M059J (cell line): ENCODE data around the gene RPL27. TPM values are rescaled to one million over a fixed set of nuclear protein-coding genes. Genes with fewer than 3 reads are reported as not detected.
"Not testable (repeated sequence)": the region's sequence is repeated elsewhere in the genome, so short reads cannot be mapped to it uniquely, and the experiment has no call there.

Experiments
- DNase-seq: peaks from one replicate; pipeline ENCODE4 v3.0.0-alpha.2; 2012; ENCODE audit warnings: low read depth
- total RNA-seq: library from RNA; depleted of rRNA; stranded (reverse); fragments of >200 nt; shearing (Covaris generic); gene quantifications from 2 replicates; pipeline ENCODE4 v1.2.3, GENCODE V29; 2014

Gene RPL27
- total RNA-seq, 1 experiment from 2014 or later: 1,027 TPM

- DNase-seq: not testable (repeated sequence)
Measured at GRCh38 chr17:42993913-42994312, 4.3 kb upstream of the RPL27 start.

- DNase-seq: no peak
Measured at GRCh38 chr17:42997390-42997983, 732 bp upstream of the RPL27 start.

- DNase-seq: no peak
Measured at GRCh38 chr17:42999003-42999525, 845 bp downstream of the RPL27 start.

GRCh38 chr17:43000894-43001293 lies 2.7 kb downstream of the RPL27 start:
- not testable (repeated sequence) for DNase-seq

GRCh38 chr17:43003542-43004172 lies 5.4 kb downstream of the RPL27 start:
- DNase-seq: peak; percentile 94

GRCh38 chr17:43006639-43007551 lies 8.7 kb downstream of the RPL27 start, which contains the start of gene IFI35:
Gene IFI35, plus strand, starts transcription at chr17:43006784. Its CDS starts 164 bp downstream, at chr17:43006948.
- DNase-seq: peak; percentile 89

GRCh38 chr17:43010667-43011308 lies 12.6 kb downstream of the RPL27 start:
- peak; percentile 48 for DNase-seq

- DNase-seq: no peak
Measured at GRCh38 chr17:43011728-43012472, 13.7 kb downstream of the RPL27 start.

- DNase-seq: no peak
Measured at GRCh38 chr17:43013296-43013695, 15.1 kb downstream of the RPL27 start.

GRCh38 chr17:43014020-43014648 lies 15.9 kb downstream of the RPL27 start:
- no peak for DNase-seq

GRCh38 chr17:43014649-43015542 lies 16.7 kb downstream of the RPL27 start:
- DNase-seq: no peak

GRCh38 chr17:43015579-43015978 lies 17.4 kb downstream of the RPL27 start:
- DNase-seq: peak; percentile 48

GRCh38 chr17:43016216-43016615 lies 18.0 kb downstream of the RPL27 start:
- no peak for DNase-seq

- peak; percentile 64 for DNase-seq
Measured at GRCh38 chr17:43018008-43018853, 20.0 kb downstream of the RPL27 start.

- DNase-seq: no peak
Measured at GRCh38 chr17:43018932-43019331, 20.7 kb downstream of the RPL27 start.

GRCh38 chr17:43019418-43019817 lies 21.2 kb downstream of the RPL27 start:
- DNase-seq: no peak

GRCh38 chr17:43020030-43020621 lies 21.9 kb downstream of the RPL27 start:
- DNase-seq: no peak
